Activated CD8-positive, alpha-beta memory T cell treated with anti-CD3 and anti-CD28 coated beads for 1 hour (primary cell): ENCODE measurements around the gene FERMT2.

ENCODE experiments used
- DNase-seq, 2 donors: peaks; one replicate each; pipeline ENCODE4 v3.0.0-alpha.2; 2020; ENCODE audit warnings: low read depth in 1 of 2; ENCODE audit errors: extremely low read depth in 1 of 2

Gene FERMT2

GRCh38 chr14:52829527-52830185 is 121.2 kb downstream of the FERMT2 start:
- DNase-seq: no peak

DNA sequence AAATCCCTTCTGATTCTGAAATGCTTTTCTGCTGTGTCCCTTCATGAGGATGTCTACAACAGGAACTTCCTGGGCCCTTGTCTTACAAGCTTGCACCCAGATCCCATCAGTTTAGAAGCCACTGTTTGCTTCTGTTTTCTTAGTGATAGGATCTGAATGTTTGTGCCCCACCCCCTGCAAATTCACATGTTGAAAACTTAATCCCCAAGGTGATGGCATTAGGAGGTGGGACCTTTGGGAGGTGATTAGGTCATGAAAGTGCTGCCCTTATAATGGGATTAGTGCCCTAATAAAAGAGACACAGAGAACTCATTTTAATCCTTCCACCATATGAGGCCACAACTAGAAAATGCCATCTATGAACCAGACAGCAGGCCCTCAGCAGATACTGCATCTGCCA is 123.4 kb downstream of the FERMT2 start:
- no peak for DNase-seq

DNA sequence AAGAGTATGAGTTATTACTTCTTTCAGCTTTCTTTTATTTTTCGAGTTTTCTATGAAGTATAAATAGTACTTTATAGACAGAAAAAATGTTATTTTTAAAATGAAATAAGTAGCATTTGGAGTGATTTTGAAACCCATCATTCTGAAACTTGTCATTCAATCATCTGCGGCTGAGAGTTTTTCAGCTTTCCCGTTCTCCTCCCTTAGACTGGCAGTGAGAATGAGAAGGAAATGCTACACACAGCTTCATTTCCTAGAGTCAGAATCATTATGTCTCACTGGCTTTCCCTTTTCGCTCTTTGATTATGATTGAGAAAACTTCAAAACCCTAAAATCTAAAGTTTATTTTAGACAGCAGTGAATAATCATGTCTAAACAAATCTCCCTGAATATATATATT is 125.8 kb downstream of the FERMT2 start:
- DNase-seq: no peak

GRCh38 chr14:52824462-52824861 is 126.4 kb downstream of the FERMT2 start:
- DNase-seq: no peak

- DNase-seq: no peak
Measured at GRCh38 chr14:52821805-52822250, 129.0 kb downstream of the FERMT2 start.

DNA sequence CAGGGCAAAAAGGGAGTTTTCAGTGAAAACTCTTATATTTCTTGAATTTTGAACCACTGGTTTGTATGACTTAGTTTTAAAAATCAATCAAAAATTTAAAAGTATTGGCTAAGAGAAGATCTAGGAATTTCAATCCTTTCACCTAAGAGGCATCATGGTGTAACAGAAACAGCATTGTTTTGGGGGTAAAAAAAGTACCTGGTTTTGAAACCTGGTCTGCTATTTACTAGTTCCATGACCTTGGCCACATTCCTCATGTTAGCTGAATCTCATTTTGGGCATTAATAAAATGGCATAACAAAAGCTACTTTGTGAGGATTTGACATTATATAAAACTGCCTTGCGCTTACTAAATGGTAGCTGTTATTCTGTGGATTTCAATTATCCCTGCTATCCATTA is 142.7 kb downstream of the FERMT2 start:
- no peak for DNase-seq
